ENCODE data around the gene SFXN5.

Gene SFXN5

GRCh38 chr2:72985891-72986683, 85.4 kb downstream of the SFXN5 start:
- Histone ChIP-seq H3K36me3 (ENCODE audit: insufficient read depth, low read length) (no peaks in the 10 kb centered on the region; the same call in 1 of the 2 replicates), H3K9me3 (ENCODE audit: control insufficient read depth, insufficient read depth, low read length) (no peaks in the 10 kb centered on the region), H3K4me1 (ENCODE audit: insufficient read depth, low read length) (peaks cover 1% of the 10 kb centered on the region; the same call in 1 of the 2 replicates), H3K9ac (ENCODE audit: low read depth, low read length) (no peak overlapping the region)

- peaks cover 10% of the 10 kb centered on the region for H3K4me1 ChIP-seq (ENCODE audit: insufficient read depth, low read length)
- H3K36me3 ChIP-seq (ENCODE audit: insufficient read depth, low read length) = no peaks in the 10 kb centered on the region; the same call in 1 of the 2 replicates
- no peaks in the 10 kb centered on the region for H3K9me3 ChIP-seq (ENCODE audit: control insufficient read depth, insufficient read depth, low read length)
- H3K9ac ChIP-seq (ENCODE audit: low read depth, low read length) = no peak overlapping the region
Observed at GRCh38 chr2:72985136-72985535, 86.4 kb downstream of the SFXN5 start.

GRCh38 chr2:72984172-72984671, 87.3 kb downstream of the SFXN5 start:
- Histone ChIP-seq H3K4me1 (ENCODE audit: insufficient read depth, low read length) (peaks cover 14% of the 10 kb centered on the region), H3K9ac (ENCODE audit: low read depth, low read length) (no peak overlapping the region), H3K36me3 (ENCODE audit: insufficient read depth, low read length) (no peaks in the 10 kb centered on the region; the same call in 1 of the 2 replicates), H3K9me3 (ENCODE audit: control insufficient read depth, insufficient read depth, low read length) (no peaks in the 10 kb centered on the region)

DNA sequence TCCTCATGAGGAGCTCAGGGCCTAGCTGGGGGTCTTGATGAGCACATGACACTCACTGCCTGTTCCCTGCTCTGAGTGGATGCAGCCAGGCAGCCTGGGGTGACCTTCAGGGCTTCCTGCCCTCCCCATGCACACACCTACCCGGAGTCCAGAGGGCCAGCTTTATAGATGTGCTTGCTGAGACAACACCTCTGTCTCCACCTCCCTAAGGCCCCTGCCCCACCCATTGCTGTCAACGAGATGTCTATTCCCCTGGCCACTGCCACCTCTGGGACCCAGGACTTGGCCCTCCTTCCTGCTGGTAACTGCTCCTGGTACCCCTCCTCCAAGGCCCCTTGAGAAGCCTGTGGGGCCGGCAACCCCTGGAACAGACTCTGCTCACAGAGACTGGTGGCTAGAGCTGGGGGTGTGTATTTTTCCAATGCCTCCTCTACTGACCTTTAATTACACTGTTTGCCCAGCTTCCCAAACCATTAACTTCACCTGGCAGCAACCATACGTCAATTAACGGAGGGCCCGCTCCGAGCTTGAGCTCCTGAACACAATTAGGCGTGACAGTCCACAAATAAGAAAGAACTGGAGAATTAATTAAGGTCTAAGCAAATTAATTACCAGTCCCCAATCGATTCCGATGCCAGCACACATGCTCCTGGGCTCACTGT, 87.9 kb downstream of the SFXN5 start:
- Histone ChIP-seq H3K9ac (ENCODE audit: low read depth, low read length) (no peak overlapping the region), H3K36me3 (ENCODE audit: insufficient read depth, low read length) (no peaks in the 10 kb centered on the region; the same call in 1 of the 2 replicates), H3K4me1 (ENCODE audit: insufficient read depth, low read length) (peaks cover 14% of the 10 kb centered on the region), H3K9me3 (ENCODE audit: control insufficient read depth, insufficient read depth, low read length) (no peaks in the 10 kb centered on the region)

DNA sequence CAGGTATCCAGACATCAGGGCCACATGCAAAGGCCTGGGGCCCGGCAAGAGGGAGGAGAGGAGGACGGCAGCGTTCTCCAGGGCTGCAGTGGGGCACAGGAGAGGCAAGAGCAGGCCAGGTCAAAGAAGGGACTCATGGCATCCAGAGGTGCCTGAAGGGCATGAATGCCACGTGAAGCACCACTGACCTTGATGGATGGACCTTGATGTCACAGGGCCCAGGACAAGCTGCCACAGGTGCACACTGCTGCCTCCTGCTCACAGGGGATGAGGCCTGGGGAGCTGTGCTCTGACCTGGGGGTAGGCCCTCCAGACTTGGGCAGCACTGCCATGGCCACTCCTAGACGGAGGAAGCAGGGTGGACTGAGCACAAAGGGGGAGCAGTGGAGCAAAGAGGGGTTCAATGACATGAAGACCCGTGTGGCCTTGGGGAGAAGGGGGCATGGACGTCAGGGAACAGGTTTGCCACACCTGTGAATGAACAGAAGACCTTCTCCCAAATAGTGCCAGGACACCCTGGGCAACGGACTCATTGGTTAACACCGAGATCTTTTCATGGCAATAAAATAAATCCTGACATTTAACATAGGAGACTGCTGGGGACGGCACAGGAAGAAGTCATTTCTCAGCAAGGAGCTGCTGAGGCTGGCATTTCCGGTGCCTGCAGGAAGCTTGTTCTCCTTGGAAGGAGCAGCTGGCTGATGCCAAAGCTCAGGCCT, 88.6 kb downstream of the SFXN5 start:
- Histone ChIP-seq H3K9me3 (ENCODE audit: control insufficient read depth, insufficient read depth, low read length) (no peaks in the 10 kb centered on the region), H3K36me3 (ENCODE audit: insufficient read depth, low read length) (no peaks in the 10 kb centered on the region; the same call in 1 of the 2 replicates), H3K9ac (ENCODE audit: low read depth, low read length) (no peak overlapping the region), H3K4me1 (ENCODE audit: insufficient read depth, low read length) (peaks cover 14% of the 10 kb centered on the region)

- H3K36me3 ChIP-seq (ENCODE audit: insufficient read depth, low read length) = no peaks in the 10 kb centered on the region; the same call in 1 of the 2 replicates
- H3K9ac ChIP-seq (ENCODE audit: low read depth, low read length) = no peak overlapping the region
- no peaks in the 10 kb centered on the region for H3K9me3 ChIP-seq (ENCODE audit: control insufficient read depth, insufficient read depth, low read length)
- peaks cover 14% of the 10 kb centered on the region for H3K4me1 ChIP-seq (ENCODE audit: insufficient read depth, low read length)
Observed at GRCh38 chr2:72982219-72982618, 89.3 kb downstream of the SFXN5 start.

DNA sequence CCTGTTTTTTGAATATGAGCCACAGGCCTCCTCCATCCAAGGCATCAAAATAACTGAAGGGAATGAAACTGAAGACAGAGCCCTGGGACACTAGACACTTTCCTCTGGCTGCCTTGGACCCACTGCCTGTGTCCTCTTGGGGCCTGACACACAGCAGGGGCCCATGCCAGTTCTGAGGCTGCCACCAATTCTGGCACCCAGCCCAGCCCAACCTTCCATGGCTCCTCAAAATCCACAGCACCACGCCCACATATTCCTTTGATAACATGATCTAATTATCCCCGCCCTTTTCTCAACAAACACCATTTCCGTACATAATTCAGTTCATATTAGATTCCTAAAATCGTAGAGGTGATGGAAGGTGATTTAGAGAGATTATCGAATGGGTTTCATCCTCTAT, 90.0 kb downstream of the SFXN5 start:
- H3K9ac ChIP-seq (ENCODE audit: low read depth, low read length) = no peak overlapping the region
- H3K4me1 ChIP-seq (ENCODE audit: insufficient read depth, low read length) = peaks cover 14% of the 10 kb centered on the region
- H3K36me3 ChIP-seq (ENCODE audit: insufficient read depth, low read length) = no peaks in the 10 kb centered on the region; the same call in 1 of the 2 replicates
- H3K9me3 ChIP-seq (ENCODE audit: control insufficient read depth, insufficient read depth, low read length) = no peaks in the 10 kb centered on the region

DNA sequence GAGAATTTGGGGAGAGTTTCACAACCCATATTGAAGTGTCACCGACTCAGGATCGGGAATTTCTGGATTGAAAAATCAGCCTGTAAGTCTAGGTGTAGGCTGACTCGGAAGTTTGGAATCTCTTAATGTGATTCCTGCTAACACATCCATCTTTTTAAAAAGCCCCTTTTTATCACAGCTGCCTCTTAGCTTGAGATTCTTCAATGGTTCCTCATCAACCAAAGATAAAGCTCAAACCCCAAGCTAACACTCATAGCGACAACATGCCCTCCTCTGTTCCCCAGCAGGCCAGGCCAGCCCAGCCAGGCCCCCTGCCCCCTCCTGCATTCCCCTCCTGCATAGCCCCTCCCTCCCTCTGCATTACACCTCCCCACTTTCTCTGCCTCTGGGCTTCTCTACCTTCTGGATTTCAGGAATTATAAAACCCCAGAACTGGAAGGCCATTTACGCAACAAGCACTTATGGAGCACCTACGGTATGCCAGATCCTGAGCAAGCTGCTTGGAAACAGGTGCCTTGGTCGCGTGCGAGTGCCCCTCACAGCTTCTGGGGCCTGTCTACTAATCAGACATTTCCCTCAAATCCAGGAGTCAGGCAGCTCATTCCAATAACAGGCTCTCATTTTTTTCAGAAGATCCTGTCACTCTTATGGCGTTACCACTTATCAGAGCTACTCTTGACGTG, 90.8 kb downstream of the SFXN5 start:
- Histone ChIP-seq H3K9me3 (ENCODE audit: control insufficient read depth, insufficient read depth, low read length) (no peaks in the 10 kb centered on the region), H3K4me1 (ENCODE audit: insufficient read depth, low read length) (peaks cover 16% of the 10 kb centered on the region), H3K9ac (ENCODE audit: low read depth, low read length) (no peak overlapping the region), H3K36me3 (ENCODE audit: insufficient read depth, low read length) (no peaks in the 10 kb centered on the region)

GRCh38 chr2:72979896-72980295, 91.6 kb downstream of the SFXN5 start:
- Histone ChIP-seq H3K9me3 (ENCODE audit: control insufficient read depth, insufficient read depth, low read length) (no peaks in the 10 kb centered on the region), H3K9ac (ENCODE audit: low read depth, low read length) (no peak overlapping the region), H3K4me1 (ENCODE audit: insufficient read depth, low read length) (peaks cover 24% of the 10 kb centered on the region), H3K36me3 (ENCODE audit: insufficient read depth, low read length) (no peaks in the 10 kb centered on the region)

DNA sequence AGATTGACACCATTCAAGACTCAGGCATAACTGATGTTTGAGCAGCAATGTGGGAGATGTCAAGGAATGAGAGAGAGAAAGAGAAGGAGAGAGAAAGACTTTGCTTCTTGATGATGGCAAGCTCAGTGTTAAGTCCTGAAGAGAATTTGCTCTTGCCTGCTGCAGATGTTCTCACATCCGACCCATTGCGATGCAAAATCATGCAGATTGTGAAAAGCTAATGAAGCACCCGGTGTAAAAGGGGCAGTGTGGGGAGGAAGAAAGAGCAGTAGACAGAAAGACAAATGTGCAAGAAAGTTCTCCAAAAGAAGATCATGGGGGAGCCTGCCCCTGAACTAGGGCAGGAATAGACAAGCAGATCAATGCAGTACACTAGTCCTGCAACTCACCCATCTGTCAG, 96.5 kb downstream of the SFXN5 start:
- Histone ChIP-seq H3K9me3 (ENCODE audit: control insufficient read depth, insufficient read depth, low read length) (no peaks in the 10 kb centered on the region), H3K36me3 (ENCODE audit: insufficient read depth, low read length) (no peaks in the 10 kb centered on the region), H3K9ac (ENCODE audit: low read depth, low read length) (no peak overlapping the region)

GRCh38 chr2:72974436-72974754, 97.1 kb downstream of the SFXN5 start:
- Histone ChIP-seq H3K9ac (ENCODE audit: low read depth, low read length) (no peak overlapping the region), H3K4me1 (ENCODE audit: insufficient read depth, low read length) (peaks cover 22% of the 10 kb centered on the region), H3K36me3 (ENCODE audit: insufficient read depth, low read length) (no peaks in the 10 kb centered on the region), H3K9me3 (ENCODE audit: control insufficient read depth, insufficient read depth, low read length) (no peaks in the 10 kb centered on the region)

More for the DNA sequence above, 96.5 kb downstream of the SFXN5 start:
- peaks cover 25% of the 10 kb centered on the region for H3K4me1 ChIP-seq (ENCODE audit: insufficient read depth, low read length)

GRCh38 chr2:72973566-72974435, 97.7 kb downstream of the SFXN5 start:
- Histone ChIP-seq H3K36me3 (ENCODE audit: insufficient read depth, low read length) (no peaks in the 10 kb centered on the region), H3K9ac (ENCODE audit: low read depth, low read length) (no peak overlapping the region), H3K4me1 (ENCODE audit: insufficient read depth, low read length) (peaks cover 22% of the 10 kb centered on the region), H3K9me3 (ENCODE audit: control insufficient read depth, insufficient read depth, low read length) (no peaks in the 10 kb centered on the region)

DNA sequence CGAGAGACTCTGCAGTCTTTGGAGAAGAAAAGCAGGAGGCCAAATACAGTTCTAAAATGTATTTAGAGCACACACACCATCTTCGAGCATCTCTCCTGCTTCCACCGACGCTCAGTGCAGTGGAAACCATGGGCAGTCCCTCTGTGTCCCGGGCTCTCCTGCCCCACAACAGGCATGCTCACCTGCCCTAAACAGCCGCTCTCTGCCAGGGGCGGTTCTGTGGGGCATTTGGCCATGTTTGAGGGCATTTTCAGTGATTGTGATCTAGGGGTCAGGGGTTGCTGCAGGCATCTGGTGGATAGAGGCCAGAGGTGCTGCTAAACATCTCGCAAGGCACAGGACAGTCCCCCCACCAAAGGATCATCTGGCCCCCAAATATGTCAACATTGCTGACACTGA, 98.4 kb downstream of the SFXN5 start:
- H3K36me3 ChIP-seq (ENCODE audit: insufficient read depth, low read length) = no peaks in the 10 kb centered on the region
- no peak overlapping the region for H3K9ac ChIP-seq (ENCODE audit: low read depth, low read length)
- peaks cover 22% of the 10 kb centered on the region for H3K4me1 ChIP-seq (ENCODE audit: insufficient read depth, low read length)
- H3K9me3 ChIP-seq (ENCODE audit: control insufficient read depth, insufficient read depth, low read length) = no peaks in the 10 kb centered on the region

Measured in ES-I3 (cell line).